ENCODE results near the gene LEMD2.

Gene LEMD2

GRCh38 chr6:33827546-33828451 is 38.9 kb upstream of the LEMD2 start:
- peaks cover 7% of the 10 kb centered on the region; the same call in 1 of the 2 replicates for H3K27me3 ChIP-seq (ENCODE audit: insufficient read depth, low read length)
- H3K9ac ChIP-seq (ENCODE audit: low read length) = no peak overlapping the region
- H3K79me2 ChIP-seq (ENCODE audit: insufficient read depth, low read length) = no peaks in the 10 kb centered on the region
- no peak overlapping the region for H3K27ac ChIP-seq (ENCODE audit: low read depth, low read length, poor library complexity, severe bottlenecking)
- no peak overlapping the region for H3K4me2 ChIP-seq (ENCODE audit: low read length)
- H3F3A ChIP-seq (ENCODE audit: insufficient read depth, low read length) = no peaks in the 10 kb centered on the region
- H2AFZ ChIP-seq (ENCODE audit: low read length) = no peak overlapping the region
- TF ChIP-seq CTCF (IDR thresholded peaks at IDR 0.05; ENCODE audit: low read length) (no peak), EZH2 (IDR thresholded peaks at IDR 0.05; ENCODE audit: borderline replicate concordance, low read length) (no peak)
- no peaks in the 10 kb centered on the region for H4K20me1 ChIP-seq (ENCODE audit: insufficient read depth, low read length)
- no peaks in the 10 kb centered on the region for H3K4me1 ChIP-seq (ENCODE audit: insufficient read depth, low read length, severe bottlenecking)
- no peak overlapping the region for H3K4me3 ChIP-seq (ENCODE audit: low read depth, low read length, poor library complexity, severe bottlenecking)
- H3K9me3 ChIP-seq (ENCODE audit: low read length) = no peaks in the 10 kb centered on the region
- no peaks in the 10 kb centered on the region for H3K36me3 ChIP-seq (ENCODE audit: insufficient read depth, low read length)
- no peaks in the 10 kb centered on the region for H3K9me2 ChIP-seq (ENCODE audit: low read depth, low read length)

GRCh38 chr6:33826537-33826936 is 37.6 kb upstream of the LEMD2 start:
- H4K20me1 ChIP-seq (ENCODE audit: insufficient read depth, low read length) = no peaks in the 10 kb centered on the region
- no peaks in the 10 kb centered on the region for H3F3A ChIP-seq (ENCODE audit: insufficient read depth, low read length)
- no peaks in the 10 kb centered on the region for H3K4me1 ChIP-seq (ENCODE audit: insufficient read depth, low read length, severe bottlenecking)
- no peaks in the 10 kb centered on the region for H3K36me3 ChIP-seq (ENCODE audit: insufficient read depth, low read length)
- no peak overlapping the region for H3K4me2 ChIP-seq (ENCODE audit: low read length)
- TF ChIP-seq EZH2 (IDR thresholded peaks at IDR 0.05; ENCODE audit: borderline replicate concordance, low read length) (no peak), CTCF (IDR thresholded peaks at IDR 0.05; ENCODE audit: low read length) (no peak)
- no peak overlapping the region for H2AFZ ChIP-seq (ENCODE audit: low read length)
- no peaks in the 10 kb centered on the region for H3K79me2 ChIP-seq (ENCODE audit: insufficient read depth, low read length)
- no peak overlapping the region for H3K4me3 ChIP-seq (ENCODE audit: low read depth, low read length, poor library complexity, severe bottlenecking)
- peaks cover 7% of the 10 kb centered on the region; the same call in 1 of the 2 replicates for H3K27me3 ChIP-seq (ENCODE audit: insufficient read depth, low read length)
- H3K9me3 ChIP-seq (ENCODE audit: low read length) = no peaks in the 10 kb centered on the region
- H3K27ac ChIP-seq (ENCODE audit: low read depth, low read length, poor library complexity, severe bottlenecking) = no peak overlapping the region
- H3K9me2 ChIP-seq (ENCODE audit: low read depth, low read length) = no peaks in the 10 kb centered on the region
- H3K9ac ChIP-seq (ENCODE audit: low read length) = no peak overlapping the region

GRCh38 chr6:33824461-33825154 is 35.7 kb upstream of the LEMD2 start:
- Histone ChIP-seq H3K27ac (ENCODE audit: low read depth, low read length, poor library complexity, severe bottlenecking) (no peak overlapping the region), H4K20me1 (ENCODE audit: insufficient read depth, low read length) (no peaks in the 10 kb centered on the region), H3K27me3 (ENCODE audit: insufficient read depth, low read length) (peaks cover 8% of the 10 kb centered on the region; the same call in 1 of the 2 replicates), H3K4me3 (ENCODE audit: low read depth, low read length, poor library complexity, severe bottlenecking) (no peak overlapping the region), H3K9me2 (ENCODE audit: low read depth, low read length) (no peaks in the 10 kb centered on the region), H3K9ac (ENCODE audit: low read length) (no peak overlapping the region), H3K4me1 (ENCODE audit: insufficient read depth, low read length, severe bottlenecking) (no peaks in the 10 kb centered on the region), H3K36me3 (ENCODE audit: insufficient read depth, low read length) (no peaks in the 10 kb centered on the region), H3F3A (ENCODE audit: insufficient read depth, low read length) (no peaks in the 10 kb centered on the region), H2AFZ (ENCODE audit: low read length) (no peak overlapping the region), H3K4me2 (ENCODE audit: low read length) (no peak overlapping the region), H3K79me2 (ENCODE audit: insufficient read depth, low read length) (no peaks in the 10 kb centered on the region), H3K9me3 (ENCODE audit: low read length) (no peaks in the 10 kb centered on the region)
- TF ChIP-seq CTCF (IDR thresholded peaks at IDR 0.05; ENCODE audit: low read length) = no peak
- TF ChIP-seq EZH2 (IDR thresholded peaks at IDR 0.05; ENCODE audit: borderline replicate concordance, low read length) = no peak

All from OCI-LY1 (cell line).